SH-SY5Y (cell line): Measurements from ENCODE around the gene CD5L.

Experiments
- GATA2 ChIP-seq: IDR thresholded peaks from 2 replicates; pipeline ENCODE4 v1.6.1; 2011; ENCODE audit warnings: mild to moderate bottlenecking, low read depth, low read length
- GATA3 ChIP-seq: IDR thresholded peaks from 2 replicates; pipeline ENCODE4 v1.6.1; 2011; ENCODE audit warnings: low read depth, mild to moderate bottlenecking, low read length, moderate library complexity

- no peak for TF ChIP-seq GATA2
- TF ChIP-seq GATA3: no peak
These were observed 2.7 kb upstream of the CD5L start for GRCh38 chr1:157844089-157844830.
